Activated naive CD4-positive, alpha-beta T cell treated with anti-CD3 and anti-CD28 coated beads for 36 hours (primary cell): ENCODE measurements around the gene TK2. TPM values are rescaled to one million over a fixed set of nuclear protein-coding genes. Genes with fewer than 3 reads are reported as not detected.

Experiments
- CTCF ChIA-PET: fragments of 350-600 bp; sonication (Branson Sonifier 250); formaldehyde crosslinking; loops from one replicate; lab custom pipeline; 2021; ENCODE audit warnings: antibody characterized with exemption; lab: Charles Lee
- DNase-seq: peaks from one replicate; pipeline ENCODE4 v3.0.0-alpha.2; 2020
- H3K27ac Mint-ChIP-seq: one replicate; pipeline ENCODE4 v1.8.0; 2021; ENCODE audit warnings: mild to moderate bottlenecking, mixed read lengths
- H3K27me3 Mint-ChIP-seq: one replicate; pipeline ENCODE4 v1.8.0; 2021; ENCODE audit warnings: low read depth, mixed read lengths
- H3K36me3 Mint-ChIP-seq: one replicate; pipeline ENCODE4 v1.8.0; 2021; ENCODE audit warnings: low read depth, mixed read lengths
- H3K4me1 Mint-ChIP-seq: one replicate; pipeline ENCODE4 v1.8.0; 2021; ENCODE audit warnings: low read depth, mixed read lengths
- H3K4me3 Mint-ChIP-seq: one replicate; pipeline ENCODE4 v1.8.0; 2021; ENCODE audit warnings: mild to moderate bottlenecking, moderate library complexity, mixed read lengths
- H3K9me3 Mint-ChIP-seq: one replicate; pipeline ENCODE4 v1.8.0; 2021; ENCODE audit warnings: mixed read lengths
- intact Hi-C: fragments of 100-400 bp; cut with micrococcal nuclease; formaldehyde crosslinking; loops from one replicate; pipeline ENCODE4 v1.15.1; 2023
- total RNA-seq, 2 experiments: library from RNA; stranded (reverse); gene quantifications; one replicate each; pipeline ENCODE4 v1.2.3, GENCODE V29; 2021

TK2 gene
- total RNA-seq, 2 experiments from 2014 or later: 5.7 to 5.9 TPM

- H3K4me1 Mint-ChIP-seq: peaks cover 17% of the 10 kb centered on the region
- no peak overlapping the region for H3K4me3 Mint-ChIP-seq
- H3K9me3 Mint-ChIP-seq: no peaks in the 10 kb centered on the region
- intact Hi-C loops: no loop called here
- CTCF ChIA-PET: interaction anchor here (0.6 to 1.6 kb wide), 3 partner anchors 21 to 100 kb away, joined by 3 to 4 read pairs (median 3); no protein-coding TSS in a partner anchor
- H3K27me3 Mint-ChIP-seq: no peaks in the 10 kb centered on the region
- DNase-seq: no peak
- H3K27ac Mint-ChIP-seq: no peak overlapping the region
- H3K36me3 Mint-ChIP-seq: no peaks in the 10 kb centered on the region
Measured at GRCh38 chr16:66543541-66543940, 6.4 kb downstream of the TK2 start.

- no peaks in the 10 kb centered on the region for H3K9me3 Mint-ChIP-seq
Measured at GRCh38 chr16:66542396-66542795, 7.5 kb downstream of the TK2 start.

GRCh38 chr16:66541388-66542355, 8.2 kb downstream of the TK2 start:
- Mint-ChIP-seq H3K36me3 (no peaks in the 10 kb centered on the region), H3K9me3 (no peaks in the 10 kb centered on the region), H3K4me1 (peaks cover 15% of the 10 kb centered on the region), H3K27ac (no peak overlapping the region), H3K4me3 (no peak overlapping the region), H3K27me3 (no peaks in the 10 kb centered on the region)
- CTCF ChIA-PET: no interaction called here
- DNase-seq: no peak
- intact Hi-C loops: no loop called here

More at GRCh38 chr16:66542396-66542795, 7.5 kb downstream of the TK2 start:
- intact Hi-C loops: no loop called here
- DNase-seq: no peak
- Mint-ChIP-seq H3K36me3 (no peaks in the 10 kb centered on the region), H3K27ac (no peak overlapping the region), H3K27me3 (no peaks in the 10 kb centered on the region), H3K4me1 (peaks cover 15% of the 10 kb centered on the region), H3K4me3 (no peak overlapping the region)
- CTCF ChIA-PET: interaction anchor here (1.6 kb wide), 1 partner anchor 22 kb away, joined by 4 read pairs; no protein-coding TSS in a partner anchor

GRCh38 chr16:66539623-66540469, 10.1 kb downstream of the TK2 start:
- H3K27me3 Mint-ChIP-seq: no peaks in the 10 kb centered on the region
- intact Hi-C loops: no loop called here
- DNase-seq: no peak
- no peak overlapping the region for H3K27ac Mint-ChIP-seq
- CTCF ChIA-PET: interaction anchor here (0.7 to 1.0 kb wide), 2 partner anchors 13 to 188 kb away, joined by 3 read pairs; partner anchors contain the start of gene CKLF
- no peak overlapping the region for H3K4me3 Mint-ChIP-seq
- peaks cover 15% of the 10 kb centered on the region for H3K4me1 Mint-ChIP-seq
- no peaks in the 10 kb centered on the region for H3K9me3 Mint-ChIP-seq
- no peaks in the 10 kb centered on the region for H3K36me3 Mint-ChIP-seq

GRCh38 chr16:66538910-66539309, 11.0 kb downstream of the TK2 start:
- H3K4me1 Mint-ChIP-seq: peaks cover 9% of the 10 kb centered on the region
- H3K36me3 Mint-ChIP-seq: no peaks in the 10 kb centered on the region
- DNase-seq: no peak
- no peak overlapping the region for H3K4me3 Mint-ChIP-seq
- no peaks in the 10 kb centered on the region for H3K9me3 Mint-ChIP-seq
- peak overlapping the region; percentile 8 for H3K27ac Mint-ChIP-seq
- CTCF ChIA-PET: no interaction called here
- intact Hi-C loops: no loop called here
- H3K27me3 Mint-ChIP-seq: no peaks in the 10 kb centered on the region

GRCh38 chr16:66537236-66537635, 12.7 kb downstream of the TK2 start:
- Mint-ChIP-seq H3K36me3 (no peaks in the 10 kb centered on the region), H3K27me3 (no peaks in the 10 kb centered on the region), H3K27ac (no peak overlapping the region), H3K9me3 (no peaks in the 10 kb centered on the region), H3K4me3 (no peak overlapping the region), H3K4me1 (peaks cover 9% of the 10 kb centered on the region)
- DNase-seq: no peak
- CTCF ChIA-PET: no interaction called here
- intact Hi-C loops: no loop called here

- H3K4me1 Mint-ChIP-seq: peaks cover 9% of the 10 kb centered on the region
- H3K9me3 Mint-ChIP-seq: no peaks in the 10 kb centered on the region
- H3K27ac Mint-ChIP-seq: no peak overlapping the region
- DNase-seq: no peak
- H3K4me3 Mint-ChIP-seq: no peak overlapping the region
- no peaks in the 10 kb centered on the region for H3K36me3 Mint-ChIP-seq
- no peaks in the 10 kb centered on the region for H3K27me3 Mint-ChIP-seq
- CTCF ChIA-PET: interaction anchor here (0.7 kb wide), 1 partner anchor 341 kb away, joined by 3 read pairs; no protein-coding TSS in a partner anchor
- intact Hi-C loops: no loop called here
Measured at GRCh38 chr16:66536525-66536924, 13.4 kb downstream of the TK2 start.

- Mint-ChIP-seq H3K9me3 (no peaks in the 10 kb centered on the region), H3K4me3 (no peak overlapping the region), H3K27me3 (no peaks in the 10 kb centered on the region), H3K4me1 (peaks cover 8% of the 10 kb centered on the region), H3K36me3 (no peaks in the 10 kb centered on the region), H3K27ac (no peak overlapping the region)
- no peak for DNase-seq
- CTCF ChIA-PET: no interaction called here
- intact Hi-C loops: no loop called here
Measured at GRCh38 chr16:66534376-66534799, 15.5 kb downstream of the TK2 start.

- Mint-ChIP-seq H3K27ac (no peak overlapping the region), H3K4me3 (no peak overlapping the region), H3K36me3 (no peaks in the 10 kb centered on the region), H3K27me3 (no peaks in the 10 kb centered on the region), H3K9me3 (no peaks in the 10 kb centered on the region), H3K4me1 (peaks cover 18% of the 10 kb centered on the region)
- no peak for DNase-seq
- CTCF ChIA-PET: no interaction called here
- intact Hi-C loops: no loop called here
Measured at GRCh38 chr16:66529475-66529874, 20.4 kb downstream of the TK2 start.

GRCh38 chr16:66528294-66528693, 21.6 kb downstream of the TK2 start:
- no peaks in the 10 kb centered on the region for H3K9me3 Mint-ChIP-seq
- no peak overlapping the region for H3K4me3 Mint-ChIP-seq
- H3K27ac Mint-ChIP-seq: peak overlapping the region; percentile 51
- no peaks in the 10 kb centered on the region for H3K27me3 Mint-ChIP-seq
- H3K4me1 Mint-ChIP-seq: peaks cover 30% of the 10 kb centered on the region
- intact Hi-C loops: no loop called here
- CTCF ChIA-PET: interaction anchor here (0.6 kb wide), 2 partner anchors 122 to 796 kb away, joined by 3 to 6 read pairs; no protein-coding TSS in a partner anchor
- no peak for DNase-seq
- no peaks in the 10 kb centered on the region for H3K36me3 Mint-ChIP-seq

GRCh38 chr16:66525396-66526180, 24.3 kb downstream of the TK2 start:
- Mint-ChIP-seq H3K36me3 (no peaks in the 10 kb centered on the region), H3K9me3 (no peaks in the 10 kb centered on the region), H3K4me1 (peaks cover 57% of the 10 kb centered on the region), H3K4me3 (no peak overlapping the region), H3K27me3 (no peaks in the 10 kb centered on the region), H3K27ac (no peak overlapping the region)
- intact Hi-C loops: no loop called here
- CTCF ChIA-PET: interaction anchor here (1.2 kb wide), 1 partner anchor 31 kb away, joined by 3 read pairs; no protein-coding TSS in a partner anchor
- DNase-seq: no peak
